Embryonic facial prominence (tissue), 1 donor: Measurements from ENCODE around the gene HCST.
A peak's percentile ranks its signal among the peaks of the same experiment; 100 is the strongest.
"Not testable (repeated sequence)": the region's sequence is repeated elsewhere in the genome, so short reads cannot be mapped to it uniquely, and the experiment has no call there.

Experiments used
- DNase-seq: peaks from one replicate; pipeline ENCODE4 v3.0.0-alpha.2; 2016; ENCODE audit errors: extremely low spot score

HCST gene

DNA sequence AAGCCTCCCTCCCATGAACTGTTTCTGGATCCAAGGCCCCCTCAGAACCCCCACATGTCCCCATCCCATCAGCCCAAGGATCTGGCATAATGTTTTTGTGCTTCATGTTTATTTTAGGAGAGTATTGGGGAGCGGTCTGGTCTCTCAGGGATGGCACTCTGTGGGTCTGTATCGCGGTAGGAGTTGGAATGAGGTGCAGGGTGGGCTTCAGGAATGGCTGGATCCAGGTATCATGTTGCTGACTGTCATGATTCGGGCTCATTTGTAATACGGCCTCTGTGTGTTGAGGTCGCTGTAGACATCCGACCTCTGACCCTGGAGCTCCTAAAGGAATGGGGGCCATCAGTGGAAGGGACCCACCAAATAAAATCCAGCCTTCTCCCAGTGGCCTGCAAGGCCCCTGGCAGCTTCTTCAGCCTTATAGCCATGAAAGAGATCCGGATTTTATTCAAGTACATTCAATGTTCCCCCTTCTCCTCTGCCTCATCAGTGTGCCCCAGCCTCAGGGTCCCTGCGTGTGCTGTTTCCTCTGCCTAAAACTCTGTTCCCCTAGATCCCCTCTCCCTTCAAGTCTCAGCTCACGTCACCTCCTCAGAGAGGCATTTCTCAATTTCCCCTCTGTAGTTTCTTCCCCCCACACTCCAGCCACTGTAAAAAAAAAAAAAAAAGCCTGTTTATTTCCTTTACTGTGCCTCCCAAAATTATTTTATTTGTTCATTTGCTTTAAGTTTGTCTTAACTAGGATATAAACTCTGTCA is 2.2 kb downstream of the HCST start:
- DNase-seq, result no peak

DNA sequence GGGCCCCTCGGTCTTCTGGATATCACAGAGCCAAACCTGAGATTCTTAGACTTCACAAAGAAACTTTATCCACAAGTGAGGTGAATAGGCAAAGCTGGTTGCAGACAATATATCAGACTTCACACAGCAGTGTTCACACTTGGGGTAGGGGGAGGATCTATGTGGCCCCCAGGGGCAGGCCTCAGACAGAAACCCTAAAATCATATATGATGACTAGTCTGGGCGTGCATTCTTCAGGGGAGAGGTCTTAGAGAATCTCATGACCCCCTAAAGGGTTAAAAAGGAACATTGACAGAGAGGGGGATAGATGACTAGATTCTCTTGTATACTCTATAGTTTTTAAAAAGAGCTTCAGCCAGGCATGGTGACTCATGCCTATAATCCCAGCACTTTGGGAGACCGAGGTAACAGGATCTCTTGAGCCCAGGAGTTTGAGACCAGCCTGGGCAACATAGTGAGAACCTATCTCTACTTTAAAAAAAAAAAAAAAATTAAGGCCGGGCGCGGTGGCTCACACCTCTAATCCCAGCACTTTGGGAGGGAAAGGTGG is 2.9 kb downstream of the HCST start:
- no peak for DNase-seq

DNA sequence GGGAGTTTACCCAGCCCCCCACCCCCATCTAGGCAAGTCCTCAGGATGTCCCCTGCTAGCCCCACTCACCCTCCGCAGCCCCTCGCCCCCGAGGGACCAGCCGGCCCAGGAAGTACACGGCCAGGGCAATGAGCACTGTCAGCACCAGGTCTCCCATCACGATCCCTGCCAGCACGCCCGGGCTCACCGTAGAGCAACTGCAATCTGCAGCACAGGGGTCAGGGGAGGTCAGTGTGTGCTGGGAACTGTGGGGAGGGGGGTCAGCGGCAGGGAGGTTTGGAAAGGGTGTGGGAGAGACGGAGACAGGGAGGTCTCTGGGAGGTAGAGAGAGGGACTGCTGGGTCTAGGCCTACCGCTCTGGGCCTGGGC is 5.0 kb downstream of the HCST start:
- no peak for DNase-seq

DNA sequence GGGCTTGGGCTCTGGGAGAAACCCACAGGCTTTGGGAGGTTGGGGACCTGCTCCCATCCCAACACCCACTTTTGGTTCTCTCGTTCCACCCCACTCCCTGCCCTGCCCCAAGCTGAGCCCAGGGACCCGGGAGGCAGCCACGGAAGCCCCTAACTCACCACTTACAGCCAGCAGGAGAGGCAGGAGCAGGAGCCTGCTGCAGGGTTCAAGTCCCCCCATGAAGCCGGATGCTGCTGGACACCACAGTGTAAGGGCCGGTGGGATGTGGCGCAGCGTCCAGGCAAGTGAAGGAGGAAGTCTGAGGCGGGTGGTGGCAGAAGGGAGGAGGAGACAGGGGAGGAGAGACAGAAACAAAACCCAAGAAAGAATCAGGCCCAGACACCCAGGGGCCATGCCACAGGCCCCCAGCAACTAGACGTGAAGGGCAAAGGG is 5.7 kb downstream of the HCST start, which contains the start of gene TYROBP:
TSS of gene TYROBP (minus strand) at position 286 of the 432 bp plus-strand sequence. CDS start at position 219, 67 bp downstream.
- no peak for DNase-seq

DNA sequence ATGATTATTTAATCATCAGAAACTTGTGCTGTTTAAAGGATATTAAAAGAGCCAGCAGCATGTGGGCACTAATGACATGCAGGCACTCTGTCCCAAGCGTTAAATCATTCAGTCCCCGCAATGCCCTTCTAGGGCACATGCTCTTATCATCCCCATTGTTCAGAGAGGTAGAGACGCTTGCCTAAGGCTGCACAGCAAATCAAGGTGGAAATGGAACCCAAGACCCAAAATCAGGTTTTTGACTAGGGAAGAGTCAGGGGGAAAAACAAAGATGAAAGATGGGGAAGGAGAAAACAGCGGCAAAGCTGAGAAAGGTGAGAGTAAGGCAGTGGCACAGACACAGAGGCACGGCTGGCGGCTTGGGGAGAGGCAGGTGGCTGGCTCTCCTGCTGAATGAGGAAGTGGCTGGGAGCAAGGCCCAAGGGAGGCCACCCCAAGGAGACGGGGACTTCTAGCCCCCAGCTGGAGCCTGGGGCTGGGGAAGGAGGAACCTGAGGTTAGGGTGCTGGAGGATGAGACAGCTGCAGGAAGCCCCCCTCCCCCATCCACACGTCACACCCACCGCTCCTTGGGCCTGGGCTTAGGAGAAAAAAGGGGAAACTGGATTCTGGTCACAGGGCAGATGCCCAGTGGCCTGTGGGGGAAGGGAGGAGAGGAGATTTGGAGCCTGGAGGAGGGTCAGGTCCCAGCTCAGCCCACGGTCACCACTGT is 6.8 kb downstream of the HCST start:
- no peak for DNase-seq

DNA sequence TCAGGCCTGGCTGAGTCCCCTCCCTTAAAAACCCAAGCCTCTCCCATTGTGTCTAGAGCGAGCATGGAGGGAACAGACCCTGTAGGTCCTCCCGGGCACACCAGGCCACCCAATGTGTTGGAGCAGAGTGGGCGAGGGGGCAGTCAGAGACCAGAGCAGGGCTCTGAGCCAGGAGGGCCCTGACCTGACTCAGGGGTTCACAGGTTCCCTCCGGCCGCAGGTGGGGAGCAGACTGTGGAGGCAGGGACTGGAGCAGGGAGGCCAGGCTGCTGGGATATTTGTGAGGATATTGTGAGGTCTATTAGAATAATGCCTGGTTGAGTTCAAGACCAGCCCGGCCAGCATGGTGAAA is 7.3 kb downstream of the HCST start:
- DNase-seq, result no peak

DNA sequence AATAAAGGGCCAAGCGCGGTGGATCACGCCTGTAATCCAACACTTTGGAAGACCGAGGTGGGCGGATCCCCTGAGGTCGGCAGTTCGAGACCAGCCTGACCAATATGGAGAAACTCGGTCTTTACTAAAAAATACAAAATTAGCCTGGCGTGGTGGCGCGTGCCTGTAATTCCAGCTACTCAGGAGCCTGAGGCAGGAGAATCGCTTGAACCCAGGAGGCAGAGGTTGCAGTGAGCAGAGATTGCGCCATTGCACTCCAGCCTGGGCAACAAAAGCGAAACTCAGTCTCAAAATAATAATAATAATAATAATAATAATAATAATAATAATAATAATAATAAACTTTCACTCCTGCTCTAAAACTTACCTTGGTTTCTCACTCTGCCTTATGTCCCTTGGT is 8.0 kb downstream of the HCST start:
- DNase-seq, result not testable (repeated sequence)

DNA sequence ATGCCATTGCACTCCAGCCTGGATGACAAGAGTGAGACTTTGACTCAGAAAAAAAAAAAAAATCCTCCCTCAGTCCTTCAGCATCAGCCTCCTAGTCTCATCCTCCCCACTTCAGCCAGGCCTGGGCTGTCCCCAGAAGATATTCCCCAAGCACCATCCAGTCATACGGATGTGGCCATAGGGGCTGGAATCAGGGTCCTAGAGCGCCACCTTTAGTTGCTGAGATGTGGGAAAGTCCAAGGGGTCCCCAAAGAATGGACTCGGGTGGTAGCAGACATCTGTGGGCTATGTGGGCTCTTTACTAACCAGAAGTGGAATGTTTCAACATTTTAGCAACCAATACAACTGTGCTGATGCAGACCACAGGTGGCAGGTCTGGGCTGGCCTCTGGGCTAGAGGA is 8.8 kb downstream of the HCST start:
- DNase-seq, result no peak

DNA sequence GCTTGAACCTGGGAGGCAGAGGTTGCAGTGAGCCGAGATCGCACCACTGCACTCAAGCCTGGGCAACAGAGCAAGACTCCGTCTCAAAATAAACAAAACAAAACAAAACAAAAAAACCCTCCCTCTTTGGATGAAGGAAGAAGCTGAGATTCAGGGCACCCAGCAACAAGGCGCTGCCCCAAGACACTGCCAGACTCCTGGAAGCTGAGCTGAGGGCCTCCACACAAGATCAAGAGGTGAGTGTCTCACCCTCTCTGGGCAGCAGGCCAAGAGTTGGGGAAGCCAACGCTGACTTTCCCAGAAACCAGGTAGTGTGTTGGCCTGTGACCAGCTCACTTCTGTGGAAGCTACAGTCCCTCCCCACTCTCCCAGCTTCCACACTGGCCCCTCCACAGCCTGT is 9.5 kb downstream of the HCST start:
- DNase-seq, result no peak

DNA sequence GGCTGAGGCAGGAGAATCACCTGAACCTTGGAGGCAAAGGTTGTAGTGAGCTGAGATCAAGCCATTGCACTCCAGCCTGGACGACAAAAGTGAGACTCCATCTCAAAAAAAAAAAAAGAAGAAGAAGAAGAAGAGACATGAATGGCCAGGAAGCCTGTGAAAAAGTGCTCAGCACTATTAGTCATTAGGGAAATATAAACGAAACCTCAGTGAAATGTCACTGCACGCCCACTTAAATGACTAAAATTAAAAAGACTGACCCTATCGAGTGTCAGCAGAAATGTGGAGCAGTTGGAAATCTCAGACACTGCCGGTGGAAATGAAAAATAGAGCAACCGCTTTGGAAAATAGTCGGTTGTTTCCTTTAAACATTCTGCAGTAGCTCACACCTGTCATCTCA is 11.3 kb downstream of the HCST start:
- no peak for DNase-seq

DNA sequence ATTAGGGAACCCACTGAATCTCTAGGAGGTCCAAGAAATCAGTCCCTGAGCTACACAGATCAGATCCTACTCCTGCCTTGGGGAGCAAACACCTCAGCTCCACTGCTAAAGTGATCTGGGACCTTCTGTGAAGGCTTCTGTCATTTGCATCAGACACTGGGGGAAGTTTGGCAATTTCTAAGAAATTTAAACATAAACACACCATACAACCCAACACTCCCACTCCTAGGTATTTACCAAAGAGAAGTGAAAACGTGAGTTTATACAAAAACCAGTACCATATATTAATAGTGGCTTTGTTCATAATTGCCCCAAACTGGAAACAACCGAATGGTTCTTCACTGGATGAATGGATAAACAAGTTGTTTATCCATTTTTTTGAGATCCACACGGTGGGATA is 13.1 kb downstream of the HCST start:
- no peak for DNase-seq

DNA sequence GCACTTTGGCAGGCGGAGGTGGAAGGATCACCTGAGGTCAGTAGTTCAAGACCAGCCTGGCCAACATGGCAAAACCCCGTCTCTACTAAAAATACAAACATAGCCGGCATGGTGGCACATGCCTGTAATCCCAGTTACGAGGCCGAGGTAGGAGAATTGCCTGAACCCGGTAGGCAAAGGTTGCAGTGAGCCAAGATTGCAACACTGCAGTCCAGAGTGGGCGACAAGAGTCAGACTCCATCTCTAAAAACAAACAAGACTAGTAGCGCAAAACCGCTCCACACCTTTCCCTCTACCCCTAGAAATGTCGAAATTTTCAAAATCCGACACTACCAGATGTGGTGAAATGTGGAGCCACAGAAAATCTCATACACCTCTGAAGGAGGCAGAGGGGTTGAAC is 17.0 kb downstream of the HCST start:
- no peak for DNase-seq

DNA sequence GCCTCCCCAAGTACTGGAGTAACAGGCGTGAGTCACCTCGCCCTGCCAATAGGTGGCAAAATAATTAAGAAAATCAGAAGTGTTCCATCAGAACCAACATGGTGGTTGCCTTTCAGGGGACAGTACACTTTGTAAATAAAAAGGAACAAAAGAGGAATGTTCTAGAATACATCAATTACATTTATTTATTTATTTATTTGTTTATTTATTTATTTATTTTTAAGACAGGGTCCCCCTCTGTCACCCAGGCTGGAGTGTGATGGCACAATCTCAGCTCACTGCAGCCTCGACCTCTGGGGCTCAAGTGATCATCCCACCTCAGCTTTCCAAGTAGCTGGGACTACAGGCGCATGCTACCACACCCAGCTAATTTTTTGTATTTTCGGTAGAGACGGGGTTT is 18.7 kb downstream of the HCST start:
- no peak for DNase-seq

DNA sequence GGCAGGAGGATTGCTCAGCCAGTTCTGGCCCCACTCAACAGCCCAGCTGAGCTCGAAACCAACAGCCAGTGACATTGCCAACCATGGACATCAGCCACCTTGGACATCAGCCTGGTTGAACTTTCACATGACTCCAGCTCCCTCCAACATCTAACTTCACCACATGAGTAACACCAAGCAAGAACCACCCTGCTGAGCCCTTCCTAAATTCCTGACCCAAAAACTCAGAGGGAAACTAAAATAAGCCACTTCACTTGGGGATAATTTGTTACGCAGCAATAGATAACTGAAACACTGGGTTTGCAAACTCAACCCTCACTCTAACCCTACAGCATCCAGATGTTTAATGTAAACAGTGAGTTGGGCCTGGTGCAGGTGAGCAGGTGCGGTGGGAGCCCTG is 23.2 kb downstream of the HCST start:
- DNase-seq, result no peak

DNA sequence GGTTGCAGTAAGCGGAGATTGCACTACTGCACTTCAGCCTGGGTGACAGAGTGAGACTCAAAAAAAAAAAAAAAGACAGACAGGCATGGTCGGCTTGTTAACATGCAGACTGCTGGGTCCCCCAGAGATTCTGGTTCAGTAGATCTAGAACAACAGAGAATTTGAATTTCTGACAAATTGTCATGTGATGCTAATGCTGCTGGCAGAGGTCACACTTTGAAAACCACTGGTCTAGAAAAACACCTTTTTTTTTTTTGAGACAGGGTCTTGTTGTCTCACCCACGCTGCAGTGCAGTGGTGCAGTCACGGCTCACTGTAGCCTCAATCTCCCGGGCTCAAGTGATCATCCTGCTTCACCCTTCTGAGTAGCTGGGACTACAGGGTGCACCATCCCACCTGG is 26.2 kb downstream of the HCST start:
- no peak for DNase-seq

DNA sequence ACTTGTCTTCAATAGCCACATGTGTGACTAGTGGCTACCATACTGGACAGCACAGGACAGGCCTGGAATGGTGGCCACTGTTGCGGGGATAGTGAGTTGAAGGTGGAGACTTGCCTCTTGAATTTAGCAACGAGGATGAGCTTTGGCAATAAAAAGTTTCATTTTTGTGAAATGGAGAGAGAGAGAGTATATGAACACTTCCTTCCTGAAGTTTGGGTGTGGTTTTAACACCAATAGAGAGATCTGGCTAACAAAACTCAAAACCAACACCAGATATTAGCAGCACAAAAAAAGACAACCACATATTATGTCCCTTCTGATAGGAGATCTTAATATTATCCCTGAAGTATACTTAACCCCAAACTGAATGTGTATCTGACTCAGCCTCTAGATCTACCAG is 27.5 kb downstream of the HCST start:
- DNase-seq, result no peak

DNA sequence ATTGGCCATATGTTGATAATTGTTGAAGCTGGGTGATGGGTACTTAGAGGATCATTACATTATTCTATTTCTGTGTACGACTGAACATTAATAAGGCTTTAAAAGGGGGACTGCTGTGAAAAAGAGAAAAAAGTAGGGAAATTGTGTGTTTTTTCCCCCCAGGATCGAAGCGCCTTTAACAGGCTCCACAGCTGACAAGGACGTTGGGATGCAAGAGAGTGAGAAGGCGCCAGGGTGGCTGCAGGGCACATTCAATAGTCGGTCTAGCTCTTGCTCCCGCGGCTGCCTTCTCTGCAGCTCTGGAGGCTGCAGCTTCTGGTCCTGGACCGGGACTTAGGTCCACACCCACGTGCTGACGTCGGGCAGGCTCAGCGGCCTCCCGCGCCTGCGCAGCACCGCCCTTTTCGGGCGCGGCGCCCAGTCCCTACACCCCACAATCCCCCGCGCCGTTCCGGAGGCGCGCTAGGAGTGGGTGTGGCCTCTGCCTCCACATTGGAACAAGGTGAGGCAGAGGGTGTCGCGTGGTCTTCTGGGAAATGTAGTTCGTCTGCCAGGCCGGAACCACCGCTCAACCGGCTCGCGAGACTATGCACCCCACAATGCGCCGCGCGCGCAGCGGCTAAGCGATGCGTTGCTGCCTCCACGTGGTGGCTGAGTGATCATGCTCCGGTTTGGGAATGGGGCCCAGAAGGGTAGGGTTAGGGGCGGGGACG is 29.0 kb downstream of the HCST start:
- DNase-seq, result peak; percentile 99

DNA sequence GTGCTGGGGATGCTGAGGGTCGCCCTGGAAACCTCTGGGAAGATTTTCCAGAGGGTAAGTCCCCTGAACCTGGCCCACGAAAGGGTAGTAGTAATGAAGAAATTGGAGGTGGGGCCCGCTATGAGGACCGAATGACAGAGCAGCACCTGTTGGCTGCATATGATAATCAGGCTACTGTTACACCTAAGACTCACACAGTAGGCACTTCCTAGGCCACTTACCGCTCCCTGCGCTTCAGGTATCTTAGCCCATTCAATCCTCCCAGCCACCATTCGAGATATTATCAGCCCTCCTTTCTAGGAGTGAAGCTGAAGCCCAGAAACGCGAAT is 29.5 kb downstream of the HCST start:
- no peak for DNase-seq

DNA sequence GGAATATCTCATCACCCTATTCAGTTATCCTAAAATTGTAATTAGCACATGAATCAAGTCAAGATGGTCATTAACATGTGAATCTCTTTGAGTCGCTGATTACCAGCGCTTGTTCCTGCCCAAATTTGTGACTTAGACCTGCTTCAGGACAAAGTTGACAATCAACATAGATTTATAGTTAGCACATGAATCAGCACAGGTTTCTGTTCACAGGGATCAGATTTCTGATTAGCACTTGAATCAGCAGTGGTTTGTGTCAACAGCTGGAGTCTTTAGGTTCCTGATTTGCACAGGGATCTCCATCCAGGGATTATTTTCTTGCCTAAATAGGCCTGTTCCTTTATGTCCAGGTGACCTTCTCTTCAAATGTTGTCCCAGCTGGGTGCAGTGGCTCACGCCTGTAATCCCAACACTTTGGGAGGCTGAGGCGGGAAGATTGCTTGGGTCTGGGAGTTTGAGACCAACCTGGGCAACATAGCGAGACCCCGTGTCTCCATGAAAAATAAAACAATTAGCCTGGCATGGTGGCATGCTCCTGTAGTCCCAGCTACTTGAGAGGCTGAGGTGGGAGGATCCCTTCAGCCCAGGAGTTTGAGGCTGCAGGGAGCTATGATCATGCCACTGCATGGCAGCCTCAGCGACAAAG is 30.1 kb downstream of the HCST start:
- DNase-seq, result no peak

DNA sequence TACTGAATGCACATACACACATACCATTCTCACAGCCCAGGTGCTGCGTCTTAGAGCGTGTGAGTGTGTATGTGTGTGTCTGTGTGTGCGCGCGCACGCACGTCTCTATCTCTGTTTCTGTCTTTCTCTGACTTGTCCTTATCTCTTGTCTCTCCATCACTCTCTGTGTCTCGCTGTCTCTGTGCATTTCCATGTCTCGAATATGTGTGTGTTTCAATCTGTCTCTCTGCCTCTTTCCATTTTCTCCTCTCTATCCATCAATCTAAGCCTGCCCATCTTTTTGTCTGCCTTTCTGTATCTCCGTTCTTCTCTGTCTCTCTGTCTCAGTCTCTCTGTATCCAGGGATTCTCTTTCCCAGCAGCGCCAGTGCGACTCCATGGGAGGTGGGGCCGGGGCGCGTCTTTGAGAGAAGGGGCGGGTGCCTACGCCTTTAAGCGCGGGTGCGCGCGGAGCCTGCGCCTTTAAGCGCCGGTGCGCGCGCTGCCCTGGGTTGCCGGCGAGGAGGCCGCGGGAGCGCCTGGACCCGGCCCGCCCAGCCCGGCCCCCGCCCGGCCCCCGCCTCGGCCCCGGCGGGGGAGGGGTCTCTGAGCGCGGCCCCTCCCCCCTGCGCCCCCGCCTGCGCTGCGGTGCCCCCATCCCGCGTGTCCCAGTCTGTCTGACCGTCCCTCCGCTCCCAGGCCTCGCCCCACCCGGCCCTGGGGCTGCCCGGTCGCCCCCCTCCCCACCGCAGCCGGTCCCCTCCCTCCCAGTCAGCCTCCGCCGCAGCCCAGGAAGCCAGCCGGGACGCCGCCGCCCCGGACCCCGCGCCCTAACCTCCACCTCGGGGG is 33.8 kb downstream of the HCST start, which contains the start of gene LRFN3:
TSS of gene LRFN3 (plus strand) at position 464 of the 827 bp plus-strand sequence. CDS start 3,052 bp downstream, outside the sequence.
- no peak for DNase-seq

DNA sequence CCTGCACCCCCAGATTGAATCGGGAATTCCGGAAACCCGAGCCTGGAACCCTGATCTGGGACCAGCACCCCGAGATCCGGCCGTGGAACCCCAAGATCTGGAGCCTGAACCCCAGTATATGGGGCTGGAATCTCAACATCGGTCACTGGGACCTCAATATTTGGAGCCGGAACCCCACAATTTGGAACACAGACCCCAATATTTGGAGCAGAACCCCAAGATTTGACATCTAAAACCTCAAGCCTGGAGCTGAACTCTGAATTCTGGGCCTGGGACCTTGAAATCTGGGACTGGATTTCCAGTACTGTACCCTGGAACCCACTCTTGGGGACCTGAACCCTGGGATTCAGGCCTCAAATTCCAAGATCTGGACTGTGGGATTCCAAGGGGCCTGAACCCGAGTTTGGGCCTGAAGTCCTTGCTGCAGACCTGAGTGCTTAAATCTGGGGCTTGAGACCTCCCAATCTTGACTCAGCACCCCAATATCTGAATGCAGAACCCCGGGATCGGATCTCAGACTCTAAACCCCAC is 34.5 kb downstream of the HCST start:
- DNase-seq, result no peak
